Thyroid gland (tissue), 4 donors: Measurements from ENCODE around the gene POLR2I. TPM values are rescaled to one million over a fixed set of nuclear protein-coding genes. Genes with fewer than 3 reads are reported as not detected.

Experiments
- DNase-seq, 2 donors: peaks; one replicate each; pipeline ENCODE4 v3.0.0-alpha.2; 2019
- H3K27ac ChIP-seq, 3 donors: fragments of 200-600 bp; sonication (generic); 1 replicate in 2 of 3; 2 replicates in 1 of 3; pipeline ENCODE4 v1.5.1; 2016 to 2019; ENCODE audit warnings: mild to moderate bottlenecking in 1 of 3, moderate library complexity in 1 of 3
- H3K27me3 ChIP-seq: fragments of 200-600 bp; sonication (generic); one replicate; pipeline ENCODE4 v1.5.1; 2019
- H3K36me3 ChIP-seq, 2 donors: fragments of 200-600 bp; sonication (generic); one replicate each; pipeline ENCODE4 v1.5.1; 2016 to 2019
- H3K4me1 ChIP-seq, 2 donors: fragments of 200-600 bp; sonication (generic); one replicate each; pipeline ENCODE4 v1.5.1; 2017 to 2019
- H3K4me3 ChIP-seq, 3 donors: fragments of 200-600 bp; sonication (generic); replicated peaks in 1 of 3; 1 replicate in 2 of 3; 2 replicates in 1 of 3; pipeline ENCODE4 v1.5.1; 2016; ENCODE audit warnings: mild to moderate bottlenecking in 1 of 3
- H3K9me3 ChIP-seq: fragments of 200-600 bp; sonication (generic); one replicate; pipeline ENCODE4 v1.5.1; 2017
- CTCF ChIP-seq, 6 experiments: fragments of 200-600 bp in 3 of 6; fragments of 450-650 bp in 3 of 6; sonication (generic) in 3 of 6; IDR thresholded peaks; one replicate each; pipeline ENCODE4 v1.5.1; 2016 to 2019; ENCODE audit warnings: antibody characterized with exemption in 6 of 6, mild to moderate bottlenecking in 2 of 6, inconsistent platforms in 1 of 6, moderate library complexity in 1 of 6
- POLR2A ChIP-seq, 2 donors: fragments of 450-650 bp; IDR thresholded peaks; one replicate each; pipeline ENCODE4 v1.6.1; 2017; ENCODE audit warnings: antibody characterized with exemption in 2 of 2, mild to moderate bottlenecking in 2 of 2, moderate library complexity in 1 of 2
- WGBS, 2 donors: methylation state at CpG; one replicate each; pipeline ENCODE4 v1.1.5; 2017; 5-methylcytosine and 5-hydroxymethylcytosine counted together
- intact Hi-C: fragments of 100-400 bp; cut with DNase I; formaldehyde crosslinking; loops from one replicate; pipeline ENCODE4 v1.15.1; 2023
- total RNA-seq, 4 donors: library from RNA; depleted of rRNA; stranded (reverse); fragments of >200 nt; gene quantifications; one replicate each; pipeline ENCODE4 v1.2.3, GENCODE V29; 2016

The POLR2I gene
- 100 to 1,000 TPM in 1 of 4 donors, 10 to 100 TPM in 3; 53.7 to 101 (median 76.9) TPM for total RNA-seq

- Histone ChIP-seq H3K36me3 (peaks cover 12 to 23% of the 10 kb centered on the region in 2 donors), H3K4me1 (peaks cover 15 to 16% of the 10 kb centered on the region in 2 donors), H3K27me3 (no peaks in the 10 kb centered on the region), H3K4me3 (peak within 1 kb of the TSS; percentile 13 to 87 (median 60)), H3K9me3 (no peaks in the 10 kb centered on the region), H3K27ac (peak within 1 kb of the TSS; percentile 24 to 84 (median 68))
- intact Hi-C loops = loop anchor here (5.0 kb wide), 1 partner anchor 58 kb away; no protein-coding TSS in a partner anchor
- no peak for TF ChIP-seq CTCF (IDR thresholded peaks at IDR 0.05)
- TF ChIP-seq POLR2A (IDR thresholded peaks at IDR 0.05) = peak in 1 of 2 donors; percentile 71
- WGBS, 2 donors = 0 to 1% methylated on average over 32 to 34 of the region's 60 CpGs
- DNase-seq = peak; percentile 99
These were observed at the start of gene POLR2I for GRCh38 chr19:36114721-36115452. Gene POLR2I, minus strand, starts transcription at chr19:36114875. Its CDS starts 19 bp downstream, at chr19:36114856.

GRCh38 chr19:36163813-36164212, 49.1 kb upstream of the POLR2I start:
- intact Hi-C loops = no loop called here
- Histone ChIP-seq H3K36me3 (no peaks in the 10 kb centered on the region), H3K27ac (no peak overlapping the region), H3K27me3 (no peaks in the 10 kb centered on the region), H3K9me3 (no peaks in the 10 kb centered on the region), H3K4me3 (no peak overlapping the region), H3K4me1 (no peaks in the 10 kb centered on the region)
- no peak for DNase-seq
- WGBS, 2 donors = 97 to 98% methylated on average over 12 of the region's 12 CpGs
- no peak for TF ChIP-seq CTCF (IDR thresholded peaks at IDR 0.05)
- TF ChIP-seq POLR2A (IDR thresholded peaks at IDR 0.05) = no peak

- TF ChIP-seq POLR2A (IDR thresholded peaks at IDR 0.05) (no peak), CTCF (IDR thresholded peaks at IDR 0.05) (no peak)
- intact Hi-C loops = no loop called here
These were observed 46.3 kb upstream of the POLR2I start for GRCh38 chr19:36160821-36161596.

GRCh38 chr19:36153126-36153525, 38.5 kb upstream of the POLR2I start:
- H3K4me3 ChIP-seq = no peak overlapping the region
- 95 to 97% methylated on average over 10 of the region's 10 CpGs for WGBS, 2 donors
- no peaks in the 10 kb centered on the region for H3K27me3 ChIP-seq
- no peaks in the 10 kb centered on the region for H3K9me3 ChIP-seq
- H3K36me3 ChIP-seq = peaks cover 7 to 25% of the 10 kb centered on the region in 2 donors
- H3K27ac ChIP-seq = peak overlapping the region; percentile 93 to 94 (median 94)
- peaks cover 0 to 15% of the 10 kb centered on the region in 2 donors for H3K4me1 ChIP-seq
- DNase-seq = no peak
- TF ChIP-seq CTCF (IDR thresholded peaks at IDR 0.05) = no peak
- TF ChIP-seq POLR2A (IDR thresholded peaks at IDR 0.05) = no peak
- intact Hi-C loops = no loop called here

More at GRCh38 chr19:36160821-36161596, 46.3 kb upstream of the POLR2I start:
- Histone ChIP-seq H3K9me3 (no peaks in the 10 kb centered on the region), H3K27me3 (no peaks in the 10 kb centered on the region), H3K36me3 (no peaks in the 10 kb centered on the region), H3K27ac (no peak overlapping the region), H3K4me1 (no peaks in the 10 kb centered on the region), H3K4me3 (no peak overlapping the region)
- 92 to 97% methylated on average over 7 of the region's 7 CpGs for WGBS, 2 donors
- DNase-seq = no peak
